Measurements from ENCODE around the gene ALDOB.

ALDOB gene

GRCh38 chr9:101435601-101436079, at the start of gene ALDOB:
ALDOB (minus strand) TSS chr9:101435774; CDS start chr9:101430887, 4,887 bp downstream.
- Histone ChIP-seq H3K36me3 (replicated peaks) (no peaks in the 10 kb centered on the region), H3K9me3 (no peaks in the 10 kb centered on the region), H3K4me1 (no peaks in the 10 kb centered on the region), H3K27me3 (ENCODE audit: low read depth) (peaks cover 12% of the 10 kb centered on the region), H3K4me3 (no peak within 1 kb of the TSS)
- in situ Hi-C loops (cut with MboI; ENCODE audit: low sequenced_read_pairs) = no loop called here
- DNase-seq (ENCODE audit: low spot score in 2 of 2) = no peak

GRCh38 chr9:101484046-101484445, 48.5 kb upstream of the ALDOB start:
- Histone ChIP-seq H3K27me3 (ENCODE audit: low read depth) (no peaks in the 10 kb centered on the region), H3K4me1 (no peaks in the 10 kb centered on the region), H3K4me3 (no peak overlapping the region), H3K36me3 (replicated peaks) (no peaks in the 10 kb centered on the region), H3K9me3 (no peaks in the 10 kb centered on the region)
- no peak for DNase-seq (ENCODE audit: low spot score in 2 of 2)
- in situ Hi-C loops (cut with MboI; ENCODE audit: low sequenced_read_pairs) = no loop called here

GRCh38 chr9:101481261-101481660, 45.7 kb upstream of the ALDOB start:
- no peaks in the 10 kb centered on the region for H3K36me3 ChIP-seq (replicated peaks)
- H3K9me3 ChIP-seq = no peaks in the 10 kb centered on the region
- in situ Hi-C loops (cut with MboI; ENCODE audit: low sequenced_read_pairs) = no loop called here
- H3K27me3 ChIP-seq (ENCODE audit: low read depth) = no peaks in the 10 kb centered on the region
- no peak overlapping the region for H3K4me3 ChIP-seq
- no peak for DNase-seq (ENCODE audit: low spot score in 2 of 2)
- no peaks in the 10 kb centered on the region for H3K4me1 ChIP-seq

- Histone ChIP-seq H3K4me1 (no peaks in the 10 kb centered on the region), H3K36me3 (replicated peaks) (no peaks in the 10 kb centered on the region), H3K9me3 (no peaks in the 10 kb centered on the region), H3K27me3 (ENCODE audit: low read depth) (no peaks in the 10 kb centered on the region), H3K4me3 (no peak overlapping the region)
- in situ Hi-C loops (cut with MboI; ENCODE audit: low sequenced_read_pairs) = no loop called here
- no peak for DNase-seq (ENCODE audit: low spot score in 2 of 2)
These were observed 44.8 kb upstream of the ALDOB start for GRCh38 chr9:101480386-101480785.

GRCh38 chr9:101479338-101480030, 43.9 kb upstream of the ALDOB start:
- Histone ChIP-seq H3K4me1 (no peaks in the 10 kb centered on the region), H3K9me3 (no peaks in the 10 kb centered on the region), H3K36me3 (replicated peaks) (no peaks in the 10 kb centered on the region), H3K4me3 (no peak overlapping the region), H3K27me3 (ENCODE audit: low read depth) (no peaks in the 10 kb centered on the region)
- in situ Hi-C loops (cut with MboI; ENCODE audit: low sequenced_read_pairs) = no loop called here
- no peak for DNase-seq (ENCODE audit: low spot score in 2 of 2)

GRCh38 chr9:101478906-101479305, 43.3 kb upstream of the ALDOB start:
- Histone ChIP-seq H3K9me3 (no peaks in the 10 kb centered on the region), H3K4me1 (no peaks in the 10 kb centered on the region), H3K4me3 (no peak overlapping the region), H3K36me3 (replicated peaks) (no peaks in the 10 kb centered on the region), H3K27me3 (ENCODE audit: low read depth) (no peaks in the 10 kb centered on the region)
- in situ Hi-C loops (cut with MboI; ENCODE audit: low sequenced_read_pairs) = no loop called here
- DNase-seq (ENCODE audit: low spot score in 2 of 2) = no peak

DNA sequence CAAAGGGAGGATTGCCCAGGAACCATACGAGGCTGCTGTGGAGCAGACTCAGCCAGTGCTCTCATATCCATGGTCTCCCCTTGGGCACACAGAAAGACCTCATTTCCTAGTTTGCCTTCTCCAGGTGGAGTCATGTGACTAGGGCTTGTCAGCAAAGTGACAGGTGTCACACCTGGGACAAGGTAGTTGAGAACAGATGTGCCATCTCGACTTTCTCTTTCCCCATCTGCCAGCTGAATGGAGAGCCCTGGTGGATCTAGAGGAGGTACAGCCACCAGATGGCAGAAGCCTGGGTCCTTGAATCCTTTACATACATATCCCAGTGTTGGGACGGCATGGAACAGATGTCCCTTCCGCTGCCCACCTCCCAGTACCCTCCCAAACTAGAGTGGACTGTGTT, 42.9 kb upstream of the ALDOB start:
- Histone ChIP-seq H3K4me1 (no peaks in the 10 kb centered on the region), H3K9me3 (no peaks in the 10 kb centered on the region), H3K27me3 (ENCODE audit: low read depth) (no peaks in the 10 kb centered on the region), H3K4me3 (no peak overlapping the region), H3K36me3 (replicated peaks) (no peaks in the 10 kb centered on the region)
- in situ Hi-C loops (cut with MboI; ENCODE audit: low sequenced_read_pairs) = no loop called here
- DNase-seq (ENCODE audit: low spot score in 2 of 2) = no peak

GRCh38 chr9:101477736-101478135, 42.2 kb upstream of the ALDOB start:
- Histone ChIP-seq H3K4me3 (no peak overlapping the region), H3K27me3 (ENCODE audit: low read depth) (no peaks in the 10 kb centered on the region), H3K9me3 (no peaks in the 10 kb centered on the region), H3K36me3 (replicated peaks) (no peaks in the 10 kb centered on the region), H3K4me1 (no peaks in the 10 kb centered on the region)
- in situ Hi-C loops (cut with MboI; ENCODE audit: low sequenced_read_pairs) = no loop called here
- no peak for DNase-seq (ENCODE audit: low spot score in 2 of 2)

DNA sequence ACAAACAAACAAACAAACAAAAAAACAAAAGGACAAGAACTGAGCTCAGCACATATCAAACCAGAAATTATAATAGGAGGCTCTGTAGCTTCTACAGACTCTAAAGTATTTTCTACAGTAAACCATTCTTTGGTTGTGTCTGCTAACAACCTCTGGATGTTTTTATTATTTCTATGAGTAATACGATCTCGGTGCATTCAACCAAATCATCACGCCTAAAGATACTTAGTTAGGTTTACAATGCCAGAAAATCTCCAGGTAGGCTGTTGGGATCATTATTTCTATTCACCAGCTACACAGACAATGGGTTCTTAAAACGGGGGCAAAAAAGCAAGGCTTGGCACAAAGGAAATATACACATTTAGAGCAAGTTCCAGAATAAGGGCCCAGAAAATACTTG, 41.6 kb upstream of the ALDOB start:
- no peaks in the 10 kb centered on the region for H3K36me3 ChIP-seq (replicated peaks)
- H3K4me1 ChIP-seq = no peaks in the 10 kb centered on the region
- in situ Hi-C loops (cut with MboI; ENCODE audit: low sequenced_read_pairs) = no loop called here
- H3K4me3 ChIP-seq = no peak overlapping the region
- no peaks in the 10 kb centered on the region for H3K9me3 ChIP-seq
- no peaks in the 10 kb centered on the region for H3K27me3 ChIP-seq (ENCODE audit: low read depth)
- no peak for DNase-seq (ENCODE audit: low spot score in 2 of 2)

GRCh38 chr9:101476576-101477208, 41.1 kb upstream of the ALDOB start:
- no peak overlapping the region for H3K4me3 ChIP-seq
- DNase-seq (ENCODE audit: low spot score in 2 of 2) = no peak
- in situ Hi-C loops (cut with MboI; ENCODE audit: low sequenced_read_pairs) = no loop called here

DNA sequence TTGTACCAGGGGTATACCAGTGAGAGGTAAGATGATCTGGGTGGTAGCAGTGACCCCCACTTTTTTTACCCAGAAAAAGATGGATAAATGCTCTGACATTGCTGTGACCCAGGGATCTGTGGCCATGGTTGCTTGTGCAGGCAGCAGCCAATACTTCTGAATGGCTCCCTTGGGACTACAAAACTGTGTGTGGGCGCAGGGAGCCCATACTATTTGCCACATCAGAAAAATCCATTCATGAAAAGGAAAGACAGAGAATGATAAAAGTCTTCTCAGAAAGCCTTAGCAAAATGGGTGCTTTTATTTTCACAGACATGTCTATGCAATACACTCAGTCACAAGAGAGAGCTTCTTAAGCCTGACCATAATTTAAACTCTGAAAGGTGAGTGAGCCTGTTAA, 37.3 kb upstream of the ALDOB start:
- no peak overlapping the region for H3K4me3 ChIP-seq
- in situ Hi-C loops (cut with MboI; ENCODE audit: low sequenced_read_pairs) = no loop called here
- no peaks in the 10 kb centered on the region for H3K27me3 ChIP-seq (ENCODE audit: low read depth)
- no peak for DNase-seq (ENCODE audit: low spot score in 2 of 2)
- H3K36me3 ChIP-seq (replicated peaks) = no peaks in the 10 kb centered on the region
- no peaks in the 10 kb centered on the region for H3K4me1 ChIP-seq
- H3K9me3 ChIP-seq = no peaks in the 10 kb centered on the region

More at GRCh38 chr9:101476576-101477208, 41.1 kb upstream of the ALDOB start:
- no peaks in the 10 kb centered on the region for H3K4me1 ChIP-seq
- H3K36me3 ChIP-seq (replicated peaks) = no peaks in the 10 kb centered on the region
- H3K27me3 ChIP-seq (ENCODE audit: low read depth) = no peaks in the 10 kb centered on the region
- H3K9me3 ChIP-seq = no peaks in the 10 kb centered on the region

- DNase-seq (ENCODE audit: low spot score in 2 of 2) = no peak
- no peaks in the 10 kb centered on the region for H3K36me3 ChIP-seq (replicated peaks)
- H3K4me1 ChIP-seq = no peaks in the 10 kb centered on the region
- no peaks in the 10 kb centered on the region for H3K27me3 ChIP-seq (ENCODE audit: low read depth)
- in situ Hi-C loops (cut with MboI; ENCODE audit: low sequenced_read_pairs) = no loop called here
- H3K4me3 ChIP-seq = no peak overlapping the region
- no peaks in the 10 kb centered on the region for H3K9me3 ChIP-seq
These were observed 35.4 kb upstream of the ALDOB start for GRCh38 chr9:101470929-101471328.

DNA sequence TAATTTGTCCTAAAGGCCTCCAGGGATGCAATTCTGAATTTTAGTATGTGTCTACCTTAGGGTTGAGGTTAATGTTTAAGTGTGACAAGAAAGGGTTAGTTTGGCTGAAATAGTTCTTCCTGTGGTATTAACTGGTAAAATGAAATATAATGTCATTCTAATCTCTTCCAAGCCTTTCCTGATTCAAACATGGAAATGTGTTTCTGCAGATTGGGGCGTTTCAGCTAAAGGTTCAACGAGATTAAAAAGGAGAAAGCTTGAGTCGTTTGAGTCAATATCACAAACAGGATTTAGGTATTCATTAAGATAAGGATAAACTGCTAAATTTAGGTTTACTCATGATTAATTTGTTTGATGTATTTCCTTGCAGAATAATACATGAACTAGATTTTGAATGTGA, 34.4 kb upstream of the ALDOB start:
- Histone ChIP-seq H3K4me3 (no peak overlapping the region), H3K27me3 (ENCODE audit: low read depth) (no peaks in the 10 kb centered on the region), H3K36me3 (replicated peaks) (no peaks in the 10 kb centered on the region), H3K4me1 (no peaks in the 10 kb centered on the region), H3K9me3 (no peaks in the 10 kb centered on the region)
- no peak for DNase-seq (ENCODE audit: low spot score in 2 of 2)
- in situ Hi-C loops (cut with MboI; ENCODE audit: low sequenced_read_pairs) = no loop called here

DNA sequence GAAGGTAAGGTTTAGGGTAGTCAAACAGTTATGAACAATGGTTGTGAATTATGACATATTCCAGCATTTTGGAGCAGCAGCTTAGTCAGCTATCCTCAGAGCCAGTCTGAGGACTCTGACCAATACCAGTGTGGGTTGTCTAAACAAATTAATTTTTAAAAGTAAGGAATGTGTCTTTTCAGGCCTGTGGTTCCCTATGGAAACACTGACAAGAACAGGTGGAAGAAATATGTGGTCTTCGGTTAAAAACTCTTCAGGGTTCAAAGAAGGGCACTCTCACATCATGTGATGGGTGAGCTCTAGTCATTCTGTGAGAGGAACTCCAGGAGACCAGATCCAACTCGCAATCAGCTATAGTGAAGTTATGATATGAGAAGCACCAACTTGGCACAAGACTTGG, 33.5 kb upstream of the ALDOB start:
- in situ Hi-C loops (cut with MboI; ENCODE audit: low sequenced_read_pairs) = no loop called here
- no peaks in the 10 kb centered on the region for H3K27me3 ChIP-seq (ENCODE audit: low read depth)
- H3K9me3 ChIP-seq = no peaks in the 10 kb centered on the region
- no peaks in the 10 kb centered on the region for H3K4me1 ChIP-seq
- H3K36me3 ChIP-seq (replicated peaks) = no peaks in the 10 kb centered on the region
- H3K4me3 ChIP-seq = no peak overlapping the region
- no peak for DNase-seq (ENCODE audit: low spot score in 2 of 2)
